Coronary artery (tissue), 2 donors: ENCODE results near the gene SNAP25.

Experiments used
- DNase-seq: peaks from one replicate; pipeline ENCODE4 v3.0.0-alpha.2; 2017; ENCODE audit warnings: low spot score
- H3K27ac ChIP-seq, 2 donors: fragments of 200-600 bp; sonication (generic); one replicate each; pipeline ENCODE4 v1.5.1; 2016 to 2019
- H3K4me3 ChIP-seq: fragments of 200-600 bp; sonication (generic); 2 replicates; pipeline ENCODE4 v1.5.1; 2016; ENCODE audit warnings: mild to moderate bottlenecking, moderate library complexity
- TF ChIP-seq, protein P1 (sequence below): fragments of 200-600 bp; sonication (generic); IDR thresholded peaks from one replicate; pipeline ENCODE4 v1.5.1; 2019; ENCODE audit warnings: antibody characterized with exemption

SNAP25 gene

GRCh38 chr20:10286356-10286755 lies 67.7 kb downstream of the SNAP25 start:
- H3K4me3 ChIP-seq, result no peak overlapping the region
- no peak overlapping the region for H3K27ac ChIP-seq
- TF ChIP-seq, protein P1, sequence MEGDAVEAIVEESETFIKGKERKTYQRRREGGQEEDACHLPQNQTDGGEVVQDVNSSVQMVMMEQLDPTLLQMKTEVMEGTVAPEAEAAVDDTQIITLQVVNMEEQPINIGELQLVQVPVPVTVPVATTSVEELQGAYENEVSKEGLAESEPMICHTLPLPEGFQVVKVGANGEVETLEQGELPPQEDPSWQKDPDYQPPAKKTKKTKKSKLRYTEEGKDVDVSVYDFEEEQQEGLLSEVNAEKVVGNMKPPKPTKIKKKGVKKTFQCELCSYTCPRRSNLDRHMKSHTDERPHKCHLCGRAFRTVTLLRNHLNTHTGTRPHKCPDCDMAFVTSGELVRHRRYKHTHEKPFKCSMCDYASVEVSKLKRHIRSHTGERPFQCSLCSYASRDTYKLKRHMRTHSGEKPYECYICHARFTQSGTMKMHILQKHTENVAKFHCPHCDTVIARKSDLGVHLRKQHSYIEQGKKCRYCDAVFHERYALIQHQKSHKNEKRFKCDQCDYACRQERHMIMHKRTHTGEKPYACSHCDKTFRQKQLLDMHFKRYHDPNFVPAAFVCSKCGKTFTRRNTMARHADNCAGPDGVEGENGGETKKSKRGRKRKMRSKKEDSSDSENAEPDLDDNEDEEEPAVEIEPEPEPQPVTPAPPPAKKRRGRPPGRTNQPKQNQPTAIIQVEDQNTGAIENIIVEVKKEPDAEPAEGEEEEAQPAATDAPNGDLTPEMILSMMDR, result no peak
- no peak for DNase-seq

- no peak for DNase-seq
- Histone ChIP-seq H3K27ac (no peak overlapping the region), H3K4me3 (no peak overlapping the region)
- TF ChIP-seq, protein P1, result no peak
Measured at GRCh38 chr20:10288421-10288820, 69.8 kb downstream of the SNAP25 start.

GRCh38 chr20:10288954-10289646 lies 70.5 kb downstream of the SNAP25 start:
- TF ChIP-seq, protein P1, result no peak
- no peak for DNase-seq
- no peak overlapping the region for H3K27ac ChIP-seq
- no peak overlapping the region for H3K4me3 ChIP-seq

GRCh38 chr20:10291568-10292248 lies 73.1 kb downstream of the SNAP25 start:
- Histone ChIP-seq H3K27ac (no peak overlapping the region), H3K4me3 (no peak overlapping the region)
- DNase-seq, result no peak
- TF ChIP-seq, protein P1, result no peak

DNA sequence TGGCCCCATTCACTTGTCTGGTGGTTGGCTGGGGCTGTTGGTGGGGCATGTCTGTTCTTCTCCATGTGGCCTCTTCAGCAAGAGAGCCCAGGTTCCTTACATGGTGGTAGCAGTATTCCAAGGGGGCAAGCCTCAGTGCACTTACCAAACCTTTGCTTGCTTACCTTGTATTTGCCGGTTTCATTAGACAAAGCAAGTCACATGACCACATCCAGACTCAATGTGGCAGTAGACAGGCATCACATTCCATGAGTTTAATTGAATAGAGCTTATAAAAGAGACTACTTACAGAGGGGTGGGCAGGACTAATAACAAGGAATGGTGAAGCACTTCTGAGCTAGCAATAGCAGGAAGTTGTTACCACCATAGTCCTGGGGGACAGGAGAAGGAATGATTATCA lies 78.6 kb downstream of the SNAP25 start:
- DNase-seq, result no peak
- peak overlapping the region in 1 of 2 donors; percentile 49 for H3K27ac ChIP-seq
- TF ChIP-seq, protein P1, result no peak
- no peak overlapping the region for H3K4me3 ChIP-seq

GRCh38 chr20:10297684-10298240 lies 79.1 kb downstream of the SNAP25 start:
- TF ChIP-seq, protein P1, result no peak
- DNase-seq, result no peak
- H3K4me3 ChIP-seq, result no peak overlapping the region
- H3K27ac ChIP-seq, result peak overlapping the region in 1 of 2 donors; percentile 49
